ENCODE data around the gene B4GALT5. TPM values are rescaled to one million over a fixed set of nuclear protein-coding genes. Genes with fewer than 3 reads are reported as not detected.
A peak's percentile ranks its signal among the peaks of the same experiment; 100 is the strongest.
"Not testable (repeated sequence)": the region's sequence is repeated elsewhere in the genome, so short reads cannot be mapped to it uniquely, and the experiment has no call there.

Gene B4GALT5
- total RNA-seq, 2 experiments from 2014 or later, result 13.5 to 13.7 TPM

DNA sequence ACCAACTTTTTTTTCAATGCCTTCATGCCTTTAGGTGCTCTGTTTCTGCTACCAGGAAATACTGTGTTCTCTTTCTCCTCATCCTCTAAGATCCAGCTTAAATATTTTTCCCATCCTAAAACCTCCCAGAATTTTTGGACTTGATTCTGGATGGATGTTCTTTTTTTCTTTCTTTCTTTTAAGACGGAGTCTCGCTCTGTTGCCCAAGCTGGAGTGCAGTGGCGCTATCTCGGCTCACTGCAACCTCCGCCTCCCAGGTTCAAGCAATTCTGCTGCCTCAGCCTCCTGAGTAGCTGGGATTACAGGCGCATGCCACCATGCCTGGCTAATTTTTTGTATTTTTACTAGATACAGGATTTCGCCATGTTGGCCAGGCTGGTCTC lies 11.5 kb upstream of the B4GALT5 start:
- H3K9me3 Mint-ChIP-seq; H3K27ac Mint-ChIP-seq; DNase-seq; POLR2A ChIA-PET; H3K36me3 Mint-ChIP-seq; H3K27me3 Mint-ChIP-seq; ATAC-seq (ENCODE audit: low read depth): not testable (repeated sequence)
- Mint-ChIP-seq H3K4me1 (peaks cover 15% of the 10 kb centered on the region), H3K4me3 (peak overlapping the region; percentile 11)

- H3K4me1 Mint-ChIP-seq, result peaks cover 15% of the 10 kb centered on the region
- POLR2A ChIA-PET, result no interaction called here
- peaks cover 6% of the 10 kb centered on the region for H3K27me3 Mint-ChIP-seq
- DNase-seq (no peak), ATAC-seq (ENCODE audit: low read depth) (peak; percentile 68)
- no peak overlapping the region for H3K27ac Mint-ChIP-seq
- H3K9me3 Mint-ChIP-seq, result no peaks in the 10 kb centered on the region
- H3K36me3 Mint-ChIP-seq, result no peaks in the 10 kb centered on the region
- peak overlapping the region; percentile 11 for H3K4me3 Mint-ChIP-seq
Measured at GRCh38 chr20:49724408-49725223, 10.9 kb upstream of the B4GALT5 start.

GRCh38 chr20:49723758-49724157 lies 10.1 kb upstream of the B4GALT5 start:
- DNase-seq; H3K9me3 Mint-ChIP-seq; H3K4me3 Mint-ChIP-seq; H3K27me3 Mint-ChIP-seq; ATAC-seq (ENCODE audit: low read depth); H3K27ac Mint-ChIP-seq; H3K36me3 Mint-ChIP-seq; POLR2A ChIA-PET: not testable (repeated sequence)
- H3K4me1 Mint-ChIP-seq, result peaks cover 15% of the 10 kb centered on the region

GRCh38 chr20:49721326-49721725 lies 7.6 kb upstream of the B4GALT5 start:
- not testable (repeated sequence) for H3K36me3 Mint-ChIP-seq; H3K27ac Mint-ChIP-seq; H3K9me3 Mint-ChIP-seq; H3K27me3 Mint-ChIP-seq; ATAC-seq (ENCODE audit: low read depth); H3K4me3 Mint-ChIP-seq; DNase-seq
- POLR2A ChIA-PET, result interaction anchor here (0.7 kb wide), 1 partner anchor 108 kb away, joined by 6 read pairs; no protein-coding TSS in a partner anchor
- H3K4me1 Mint-ChIP-seq, result peaks cover 20% of the 10 kb centered on the region

GRCh38 chr20:49715466-49715865 lies 1.8 kb upstream of the B4GALT5 start:
- H3K4me3 Mint-ChIP-seq, result no peak overlapping the region
- POLR2A ChIA-PET, result interaction anchor here (0.6 kb wide), 1 partner anchor 113 kb away, joined by 4 read pairs; no protein-coding TSS in a partner anchor
- peaks cover 29% of the 10 kb centered on the region for H3K4me1 Mint-ChIP-seq
- H3K9me3 Mint-ChIP-seq, result no peaks in the 10 kb centered on the region
- no peak for ATAC-seq (ENCODE audit: low read depth)
- H3K36me3 Mint-ChIP-seq, result peaks cover 3% of the 10 kb centered on the region
- peaks cover 2% of the 10 kb centered on the region for H3K27me3 Mint-ChIP-seq
- DNase-seq, result no peak
- no peak overlapping the region for H3K27ac Mint-ChIP-seq

GRCh38 chr20:49712996-49713752 lies 504 bp downstream of the B4GALT5 start:
- DNase-seq (peak; percentile 33), ATAC-seq (ENCODE audit: low read depth) (peak; percentile 70)
- peaks cover 30% of the 10 kb centered on the region for H3K4me1 Mint-ChIP-seq

GRCh38 chr20:49712646-49712995 lies 1.1 kb downstream of the B4GALT5 start:
- DNase-seq, result no peak
- POLR2A ChIA-PET, result no interaction called here

More at GRCh38 chr20:49712996-49713752, 504 bp downstream of the B4GALT5 start:
- POLR2A ChIA-PET, result interaction anchor here (0.5 kb wide), 1 partner anchor 57 kb away, joined by 3 read pairs; no protein-coding TSS in a partner anchor
- peak overlapping the region; percentile 80 for H3K27ac Mint-ChIP-seq
- no peaks in the 10 kb centered on the region for H3K9me3 Mint-ChIP-seq
- H3K4me3 Mint-ChIP-seq, result peak overlapping the region; percentile 93
- peaks cover 3% of the 10 kb centered on the region for H3K36me3 Mint-ChIP-seq
- H3K27me3 Mint-ChIP-seq, result peaks cover 2% of the 10 kb centered on the region

GRCh38 chr20:49712118-49712517 lies 1.6 kb downstream of the B4GALT5 start:
- ATAC-seq (ENCODE audit: low read depth) (no peak), DNase-seq (no peak)
- Mint-ChIP-seq H3K27ac (no peak overlapping the region), H3K27me3 (peaks cover 2% of the 10 kb centered on the region), H3K36me3 (peaks cover 3% of the 10 kb centered on the region), H3K4me1 (peaks cover 25% of the 10 kb centered on the region), H3K9me3 (no peaks in the 10 kb centered on the region), H3K4me3 (peak overlapping the region; percentile 18)
- POLR2A ChIA-PET, result no interaction called here

More at GRCh38 chr20:49712646-49712995, 1.1 kb downstream of the B4GALT5 start:
- H3K4me1 Mint-ChIP-seq, result peaks cover 27% of the 10 kb centered on the region
- H3K4me3 Mint-ChIP-seq, result peak overlapping the region; percentile 93
- ATAC-seq (ENCODE audit: low read depth), result no peak
- H3K27ac Mint-ChIP-seq, result peak overlapping the region; percentile 80
- peaks cover 2% of the 10 kb centered on the region for H3K27me3 Mint-ChIP-seq
- H3K36me3 Mint-ChIP-seq, result peaks cover 3% of the 10 kb centered on the region
- no peaks in the 10 kb centered on the region for H3K9me3 Mint-ChIP-seq

DNA sequence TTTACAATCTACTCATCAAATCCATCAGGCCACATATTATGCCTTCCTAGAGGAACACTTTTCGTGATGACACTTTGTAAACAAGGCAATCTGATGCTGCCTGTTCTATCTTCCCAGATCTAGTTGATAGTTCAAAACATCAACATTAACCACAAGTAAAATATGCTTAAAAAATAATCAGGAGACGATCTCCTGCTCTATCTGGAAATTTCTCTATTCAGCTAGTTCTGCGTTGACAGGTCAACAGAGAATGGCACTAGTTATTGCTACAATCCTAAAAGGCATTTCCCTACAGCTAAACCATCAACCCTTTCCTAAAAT lies 2.1 kb downstream of the B4GALT5 start:
- POLR2A ChIA-PET, result no interaction called here
- Mint-ChIP-seq H3K4me3 (peak overlapping the region; percentile 3), H3K36me3 (peaks cover 3% of the 10 kb centered on the region), H3K9me3 (no peaks in the 10 kb centered on the region), H3K27me3 (peaks cover 2% of the 10 kb centered on the region), H3K27ac (no peak overlapping the region), H3K4me1 (peaks cover 25% of the 10 kb centered on the region)
- DNase-seq (no peak), ATAC-seq (ENCODE audit: low read depth) (no peak)

GRCh38 chr20:49710971-49711666 lies 2.6 kb downstream of the B4GALT5 start:
- Mint-ChIP-seq H3K27me3 (peaks cover 2% of the 10 kb centered on the region), H3K9me3 (no peaks in the 10 kb centered on the region), H3K4me3 (peak overlapping the region; percentile 3), H3K27ac (no peak overlapping the region), H3K36me3 (peaks cover 3% of the 10 kb centered on the region), H3K4me1 (peaks cover 26% of the 10 kb centered on the region)
- POLR2A ChIA-PET, result interaction anchor here (2.0 kb wide), 1 partner anchor 102 kb away, joined by 5 read pairs; the partner anchor contains the start of gene SLC9A8
- no peak for ATAC-seq (ENCODE audit: low read depth)
- DNase-seq, result no peak

DNA sequence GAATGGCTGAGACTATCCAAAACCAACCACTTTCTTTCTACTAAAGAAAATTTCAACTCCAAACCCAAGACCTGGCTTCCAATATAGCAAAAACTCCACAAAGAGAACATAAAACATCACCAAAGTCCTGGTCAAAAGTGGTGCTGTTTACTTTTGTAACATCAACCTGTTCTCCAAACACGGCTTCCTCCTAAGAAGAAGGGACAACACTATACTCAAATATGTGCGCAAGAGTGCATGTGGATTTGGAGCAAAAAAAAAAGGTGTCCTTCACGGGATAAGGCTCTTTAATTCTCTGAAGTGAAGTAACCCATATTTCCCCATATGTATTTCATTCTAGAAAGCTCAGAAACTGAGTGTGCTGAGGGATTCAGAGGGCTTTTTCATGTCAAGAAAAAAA lies 6.6 kb downstream of the B4GALT5 start:
- no peak overlapping the region for H3K27ac Mint-ChIP-seq
- H3K27me3 Mint-ChIP-seq, result no peaks in the 10 kb centered on the region
- H3K9me3 Mint-ChIP-seq, result no peaks in the 10 kb centered on the region
- DNase-seq, result no peak
- peaks cover 4% of the 10 kb centered on the region for H3K36me3 Mint-ChIP-seq
- H3K4me3 Mint-ChIP-seq, result no peak overlapping the region
- no peak for ATAC-seq (ENCODE audit: low read depth)
- POLR2A ChIA-PET, result no interaction called here
- H3K4me1 Mint-ChIP-seq, result peaks cover 23% of the 10 kb centered on the region

DNA sequence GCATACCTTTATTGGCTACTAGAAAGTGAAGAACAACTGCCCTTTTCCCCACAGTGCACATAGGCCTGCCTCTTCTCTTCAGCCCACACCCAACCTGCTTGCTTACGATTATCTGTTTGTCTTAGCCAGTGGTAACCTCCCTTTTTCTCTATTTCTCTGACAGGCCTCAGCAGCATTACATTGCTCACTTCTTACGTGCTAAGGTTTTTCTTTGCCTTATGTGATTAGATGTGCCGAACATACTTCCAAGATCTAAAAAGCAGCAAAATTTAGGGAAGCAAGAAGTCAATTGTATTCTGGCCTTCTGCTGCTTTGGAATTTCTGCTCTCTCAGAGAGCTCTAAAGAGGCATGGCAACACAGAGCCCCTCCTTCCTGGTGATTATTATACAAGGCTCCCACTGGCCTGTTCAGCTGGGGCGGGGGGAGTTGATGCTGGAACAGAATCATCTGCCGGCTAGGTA lies 7.0 kb downstream of the B4GALT5 start:
- no peak for DNase-seq
- POLR2A ChIA-PET, result no interaction called here
- Mint-ChIP-seq H3K27me3 (no peaks in the 10 kb centered on the region), H3K4me3 (no peak overlapping the region), H3K9me3 (no peaks in the 10 kb centered on the region), H3K4me1 (peaks cover 20% of the 10 kb centered on the region), H3K36me3 (peaks cover 4% of the 10 kb centered on the region), H3K27ac (no peak overlapping the region)
- ATAC-seq (ENCODE audit: low read depth), result no peak

DNA sequence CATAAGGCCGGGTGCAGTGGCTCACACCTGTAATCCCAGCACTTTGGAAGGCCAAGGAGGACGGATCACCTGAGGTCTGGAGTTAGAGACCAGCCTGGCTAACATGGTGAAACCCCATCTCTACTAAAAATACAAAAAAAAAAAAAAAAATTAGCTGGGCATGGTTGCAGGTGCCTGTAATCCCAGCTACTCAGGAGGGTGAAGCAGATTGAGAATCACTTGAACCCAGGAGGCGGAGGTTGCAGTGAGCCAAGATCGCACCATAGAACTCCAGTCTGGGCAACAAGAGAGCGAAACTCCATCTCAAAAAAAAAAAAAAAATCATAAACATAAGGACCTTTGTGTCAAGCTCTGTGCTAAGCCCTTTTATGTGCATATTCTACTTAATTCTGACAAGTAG lies 7.8 kb downstream of the B4GALT5 start:
- peaks cover 17% of the 10 kb centered on the region for H3K4me1 Mint-ChIP-seq
- H3K36me3 Mint-ChIP-seq; H3K4me3 Mint-ChIP-seq; H3K9me3 Mint-ChIP-seq; H3K27me3 Mint-ChIP-seq; POLR2A ChIA-PET; H3K27ac Mint-ChIP-seq; DNase-seq; ATAC-seq (ENCODE audit: low read depth): not testable (repeated sequence)
